IMR-90 (cell line): ENCODE measurements around the gene KCNQ1. TPM values are rescaled to one million over a fixed set of nuclear protein-coding genes. Genes with fewer than 3 reads are reported as not detected.

Experiments used
- ATAC-seq: fragments of 200-7000 bp; cut with Tn5 transposase; 2 replicates; pipeline ENCODE4 v1.9.1; 2020; ENCODE audit warnings: low read depth, mild to moderate bottlenecking, moderate library complexity
- BruUV-seq: library from RNA; stranded (reverse); fragments of 400-500 nt; replicated peaks from 2 replicates; lab custom pipeline; 2021; lab: Mats Ljungman, UMichigan
- CTCF ChIA-PET: fragments of 300-600 bp; formaldehyde crosslinking; extraction: SDS; loops from one replicate; lab custom pipeline; 2021; ENCODE audit warnings: antibody characterized with exemption; lab: Yijun Ruan, JAX
- POLR2A ChIA-PET: fragments of 300-600 bp; sonication (Branson Sonifier 250); formaldehyde crosslinking; loops from one replicate; lab custom pipeline; 2022; ENCODE audit warnings: antibody characterized with exemption; ENCODE audit not compliant: unreplicated experiment; lab: Charles Lee
- DNase-seq: peaks from one replicate; pipeline ENCODE4 v3.0.0; 2013
- H2AFZ ChIP-seq: replicated peaks from 2 replicates; pipeline ENCODE3; 2013; ENCODE audit warnings: low read length, mild to moderate bottlenecking; ENCODE audit not compliant: poor library complexity
- H2AK5ac ChIP-seq: 2 replicates; pipeline ENCODE4 v1.6.1; 2013; ENCODE audit warnings: low read depth, low read length, inconsistent platforms
- H2AK9ac ChIP-seq: replicated peaks from 2 replicates; pipeline ENCODE3; 2013; ENCODE audit warnings: mild to moderate bottlenecking, low read depth, low read length, moderate library complexity; ENCODE audit not compliant: poor library complexity
- H2BK120ac ChIP-seq: 2 replicates; pipeline ENCODE4 v1.6.1; 2013; ENCODE audit warnings: low read depth, low read length, inconsistent platforms
- H2BK15ac ChIP-seq: 3 replicates; pipeline ENCODE4 v1.6.1; 2013; ENCODE audit warnings: low read depth, low read length, inconsistent platforms
- H2BK20ac ChIP-seq: 2 replicates; pipeline ENCODE4 v1.6.1; 2013; ENCODE audit warnings: low read depth, mild to moderate bottlenecking, inconsistent platforms, low read length, moderate library complexity
- H2BK5ac ChIP-seq: 2 replicates; pipeline ENCODE4 v1.6.1; 2013; ENCODE audit warnings: mild to moderate bottlenecking, low read depth, low read length, inconsistent platforms; ENCODE audit not compliant: poor library complexity, severe bottlenecking
- H3K14ac ChIP-seq: replicated peaks from 2 replicates; pipeline ENCODE4 v1.6.1; 2013; ENCODE audit warnings: low read depth, low read length, inconsistent platforms
- H3K18ac ChIP-seq: 2 replicates; pipeline ENCODE4 v1.6.1; 2013; ENCODE audit warnings: low read depth, low read length, control low read depth
- H3K23ac ChIP-seq: 2 replicates; pipeline ENCODE4 v1.6.1; 2013; ENCODE audit warnings: low read depth, low read length, inconsistent platforms
- H3K27ac ChIP-seq: 2 replicates; pipeline ENCODE4 v1.5.1; 2013; ENCODE audit warnings: mild to moderate bottlenecking, control low read depth, low read length; ENCODE audit not compliant: insufficient read depth
- H3K27me3 ChIP-seq: 2 replicates; pipeline ENCODE4 v1.6.1; 2013; ENCODE audit warnings: low read length; ENCODE audit not compliant: control insufficient read depth, insufficient read depth
- H3K36me3 ChIP-seq: 2 replicates; pipeline ENCODE4 v1.6.1; 2013; ENCODE audit warnings: low read length, mixed read lengths; ENCODE audit not compliant: control insufficient read depth, insufficient read depth
- H3K4ac ChIP-seq: 2 replicates; pipeline ENCODE4 v1.6.1; 2013; ENCODE audit warnings: low read depth, low read length, inconsistent platforms
- H3K4me1 ChIP-seq: 2 replicates; pipeline ENCODE4 v1.6.1; 2013; ENCODE audit warnings: low read length, mixed read lengths; ENCODE audit not compliant: control insufficient read depth, insufficient read depth
- H3K4me2 ChIP-seq: 2 replicates; pipeline ENCODE4 v1.6.1; 2013; ENCODE audit warnings: low read depth, mild to moderate bottlenecking, control low read depth, low read length, moderate library complexity
- H3K4me3 ChIP-seq: 2 replicates; pipeline ENCODE4 v1.5.1; 2013; ENCODE audit warnings: low read depth, mild to moderate bottlenecking, control low read depth, low read length, moderate library complexity; ENCODE audit not compliant: insufficient read depth
- H3K56ac ChIP-seq: 2 replicates; pipeline ENCODE4 v1.6.1; 2013; ENCODE audit warnings: low read length, inconsistent platforms; ENCODE audit not compliant: insufficient read depth; ENCODE audit errors: extremely low read depth
- H3K79me1 ChIP-seq, 2 experiments: 2 replicates each; pipeline ENCODE4 v1.6.1; 2013; ENCODE audit warnings: low read length in 2 of 2, inconsistent platforms in 1 of 2, low read depth in 1 of 2
- H3K9ac ChIP-seq: 2 replicates; pipeline ENCODE4 v1.6.1; 2013; ENCODE audit warnings: low read depth, low read length, control low read depth
- H3K9me1 ChIP-seq: 2 replicates; pipeline ENCODE4 v1.6.1; 2013; ENCODE audit warnings: low read length, inconsistent platforms; ENCODE audit not compliant: insufficient read depth
- H3K9me3 ChIP-seq: 2 replicates; pipeline ENCODE4 v1.6.1; 2013; ENCODE audit warnings: low read length; ENCODE audit not compliant: control insufficient read depth, insufficient read depth
- H4K20me1 ChIP-seq: 2 replicates; pipeline ENCODE4 v1.6.1; 2013; ENCODE audit warnings: low read length, inconsistent platforms; ENCODE audit not compliant: insufficient read depth
- H4K5ac ChIP-seq: 2 replicates; pipeline ENCODE4 v1.6.1; 2013; ENCODE audit warnings: mild to moderate bottlenecking, low read depth, low read length, control low read depth
- H4K8ac ChIP-seq, 2 experiments: 2 replicates each; pipeline ENCODE4 v1.6.1; 2013; ENCODE audit warnings: low read depth in 2 of 2, low read length in 2 of 2, control low read depth in 1 of 2, inconsistent platforms in 1 of 2
- H4K91ac ChIP-seq: 2 replicates; pipeline ENCODE4 v1.6.1; 2013; ENCODE audit warnings: low read depth, low read length, inconsistent platforms; ENCODE audit not compliant: insufficient read depth
- BHLHE40 ChIP-seq: fragments of 150-350 bp; IDR thresholded peaks from 2 replicates; pipeline ENCODE4 v1.6.1; 2016; ENCODE audit warnings: mild to moderate bottlenecking, low read depth, low read length
- CHD1 ChIP-seq: IDR thresholded peaks from 2 replicates; pipeline ENCODE4 v1.6.1; 2012; ENCODE audit warnings: low read depth, low read length, improper control_type of control experiment
- MXI1 ChIP-seq: IDR thresholded peaks from 2 replicates; pipeline ENCODE4 v1.6.1; 2012; ENCODE audit warnings: low read depth, mild to moderate bottlenecking, low read length, moderate library complexity, borderline replicate concordance
- POLR2A ChIP-seq: IDR thresholded peaks from 2 replicates; pipeline ENCODE4 v1.6.1; 2012; ENCODE audit warnings: mild to moderate bottlenecking, low read depth, low read length
- RCOR1 ChIP-seq: IDR thresholded peaks from 2 replicates; pipeline ENCODE4 v1.6.1; 2012; ENCODE audit warnings: mild to moderate bottlenecking, low read length, improper control_type of control experiment; ENCODE audit not compliant: insufficient replicate concordance
- SMC3 ChIP-seq: fragments of 150-350 bp; IDR thresholded peaks from 2 replicates; pipeline ENCODE4 v1.6.1; 2016; ENCODE audit warnings: low read depth, mild to moderate bottlenecking, antibody characterized with exemption, low read length, moderate library complexity
- WGBS, 2 experiments: methylation state at CpG; one replicate each; pipeline versions ENCODE4 v1.1.5 to v1.1.7; 2013; ENCODE audit warnings: missing lambda C conversion rate in 2 of 2; ENCODE audit not compliant: insufficient read length in 1 of 2; ENCODE audit errors: extremely low coverage in 2 of 2; 5-methylcytosine and 5-hydroxymethylcytosine counted together
- dilution Hi-C: fragments of 300-500 bp; cut with HindIII; formaldehyde crosslinking; loops from one replicate; pipeline ENCODE4 v1.14.3; 2018; ENCODE audit warnings: low sequenced_read_pairs; ENCODE audit not compliant: unreplicated experiment
- in situ Hi-C: fragments of 300-500 bp; cut with MboI; formaldehyde crosslinking; loops from 3 replicates; pipeline ENCODE4 v1.14.3; 2019; ENCODE audit warnings: low sequenced_read_pairs, inconsistent platforms, mixed read lengths
- intact Hi-C: fragments of 100-400 bp; cut with micrococcal nuclease; formaldehyde crosslinking; loops from 2 replicates; pipeline ENCODE4 v1.10.0; 2022
- polyA plus RNA-seq, 3 experiments: library from polyadenylated mRNA; depleted of rRNA; stranded (reverse); fragments of >200 nt; gene quantifications; 2 replicates each; pipeline ENCODE4 v1.2.3, GENCODE V29; 2012; ENCODE audit warnings: low replicate concordance in 1 of 3
- total RNA-seq: library from RNA; depleted of rRNA; stranded (reverse); fragments of >200 nt; gene quantifications from 2 replicates; pipeline ENCODE4 v1.2.3, GENCODE V29; 2012

The KCNQ1 gene
- total and polyA plus RNA-seq, 2 of the 4 experiments (the other 2 are of a cell fraction), result 0.07 TPM; not detected in 1

DNA sequence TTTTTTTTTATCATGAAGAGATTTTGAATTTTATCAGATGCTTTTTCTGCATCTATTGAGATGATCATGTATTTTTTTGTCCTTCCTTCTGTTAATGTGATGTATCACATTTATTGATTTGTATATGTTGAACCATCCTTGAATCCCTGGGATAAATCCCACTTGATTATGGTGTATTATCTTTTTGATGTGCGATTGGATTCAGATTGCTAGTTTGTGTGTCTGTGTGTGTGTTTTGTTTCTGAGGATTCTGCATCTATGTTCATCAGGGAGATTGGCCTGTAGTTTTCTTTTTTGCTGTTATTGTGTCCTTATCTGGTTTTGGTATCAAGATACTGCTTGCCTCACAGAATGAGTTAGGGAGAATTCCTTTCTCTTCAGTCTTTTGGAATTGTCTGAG lies 202.4 kb downstream of the KCNQ1 start:
- no peak overlapping the region for H3K4me3 ChIP-seq
- BruUV-seq, result no TSS peak
- H3K56ac ChIP-seq, result no peak overlapping the region
- CTCF ChIA-PET, result interaction anchor here (0.7 kb wide), 1 partner anchor 222 kb away, joined by 4 read pairs; no protein-coding TSS in a partner anchor
- H3K18ac ChIP-seq, result no peak overlapping the region
- H3K36me3 ChIP-seq, result no peaks in the 10 kb centered on the region
- POLR2A ChIA-PET, result no interaction called here
- no peak for TF ChIP-seq MXI1
- no peak for TF ChIP-seq BHLHE40
- no peak for TF ChIP-seq POLR2A
- TF ChIP-seq RCOR1, result no peak
- TF ChIP-seq SMC3, result no peak
- TF ChIP-seq CHD1, result no peak
- DNase-seq, result no peak
- no peak overlapping the region for H3K23ac ChIP-seq
- dilution Hi-C loops, result no loop called here
- no peak overlapping the region for H4K91ac ChIP-seq
- no peak overlapping the region for H3K9ac ChIP-seq
- no peak overlapping the region for H2BK20ac ChIP-seq
- no peak overlapping the region for H2BK5ac ChIP-seq
- no peak overlapping the region for H3K4ac ChIP-seq
- intact Hi-C loops, result loop anchor here (5.0 kb wide), 1 partner anchor 240 kb away; the partner anchor contains the start of gene CDKN1C
- H2AFZ ChIP-seq, result no peak overlapping the region
- no peak overlapping the region for H2BK120ac ChIP-seq
- no peak overlapping the region for H4K5ac ChIP-seq
- H3K4me2 ChIP-seq, result no peak overlapping the region
- H2AK9ac ChIP-seq, result no peak overlapping the region
- peaks cover 61% of the 10 kb centered on the region for H3K9me3 ChIP-seq
- ATAC-seq, result no peak
- no peaks in the 10 kb centered on the region for H4K20me1 ChIP-seq
- no peaks in the 10 kb centered on the region for H3K4me1 ChIP-seq
- no peaks in the 10 kb centered on the region for H3K79me1 ChIP-seq
- no CpG with 5 or more reads among the region's 1 CpG for WGBS, 2 experiments
- no peaks in the 10 kb centered on the region for H3K9me1 ChIP-seq
- no peaks in the 10 kb centered on the region; the same call in 1 of the 2 replicates for H3K27me3 ChIP-seq
- no peak overlapping the region for H4K8ac ChIP-seq
- no peak overlapping the region for H3K14ac ChIP-seq
- no peak overlapping the region for H3K27ac ChIP-seq
- in situ Hi-C loops, result no loop called here
- no peak overlapping the region for H2AK5ac ChIP-seq
- H2BK15ac ChIP-seq, result no peak overlapping the region
